HS-5 (cell line): ENCODE results near the gene CEACAM6.

Source experiments
- DNase-seq: peaks from one replicate; pipeline ENCODE4 v3.0.0-alpha.2; 2012; ENCODE audit warnings: low read depth

The CEACAM6 gene

DNA sequence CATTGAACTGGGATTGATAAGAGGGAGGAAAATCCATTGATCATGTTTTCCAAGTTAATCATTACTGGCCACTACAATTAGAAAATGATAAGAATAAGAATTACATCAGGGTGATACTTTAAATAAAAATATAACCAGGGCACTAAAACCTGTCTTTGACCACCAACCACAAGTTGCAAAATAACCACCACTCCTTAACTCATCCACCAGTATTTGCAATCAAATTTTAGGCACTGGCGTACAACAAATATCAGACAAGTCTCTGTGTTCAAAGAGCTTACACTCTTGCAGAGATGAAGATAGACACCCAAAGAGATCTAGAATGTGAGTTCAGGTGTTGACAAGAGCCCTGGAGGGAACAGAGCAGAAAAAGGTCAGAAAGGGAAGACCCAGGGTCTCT, 41.6 kb downstream of the CEACAM6 start:
- DNase-seq = no peak

DNA sequence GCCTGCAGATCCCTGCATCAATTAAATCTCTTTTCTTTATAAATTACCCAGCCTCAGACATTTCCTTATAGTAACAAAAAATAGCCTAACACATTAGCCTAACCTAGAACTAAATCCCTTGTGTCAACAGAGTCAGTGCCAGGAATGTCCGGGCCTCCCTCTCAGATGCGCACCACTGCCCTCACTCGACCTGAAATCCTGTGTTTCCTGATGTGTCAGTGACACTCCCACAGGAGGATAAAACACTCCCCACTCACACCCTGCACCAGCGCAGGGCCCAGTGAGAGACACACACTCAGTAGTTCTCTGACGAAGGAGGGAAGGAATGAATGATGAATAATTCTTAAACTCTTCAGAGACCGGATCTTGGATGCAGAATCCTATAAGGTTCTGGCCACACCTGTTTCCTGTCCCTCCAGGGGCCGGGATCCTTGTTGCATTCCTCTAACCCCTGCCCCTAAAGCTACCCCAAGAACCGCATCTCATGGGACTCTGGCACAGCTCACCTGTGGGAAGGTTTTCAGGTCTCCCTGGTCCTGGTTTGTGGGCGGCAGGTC, 44.2 kb downstream of the CEACAM6 start:
- no peak for DNase-seq

DNA sequence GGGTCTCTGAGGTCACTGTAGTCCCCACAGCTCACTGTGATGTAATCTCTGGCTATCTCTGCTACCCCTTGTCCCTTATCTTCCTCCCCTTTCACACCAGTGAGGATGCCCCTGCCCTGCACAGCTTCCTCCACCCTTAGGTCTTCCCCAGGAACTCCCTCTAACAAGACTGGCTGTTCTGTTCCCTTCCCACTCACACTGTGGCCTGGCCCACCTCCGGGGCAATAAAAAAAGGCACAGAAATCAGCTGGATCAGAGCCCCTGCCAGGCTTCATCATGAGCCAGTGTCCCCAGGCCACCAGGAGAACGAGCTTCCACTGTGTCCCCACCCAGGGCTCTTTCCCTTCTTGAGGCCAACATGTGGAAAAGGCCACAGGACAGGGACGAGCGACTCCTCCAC, 45.7 kb downstream of the CEACAM6 start:
- no peak for DNase-seq

DNA sequence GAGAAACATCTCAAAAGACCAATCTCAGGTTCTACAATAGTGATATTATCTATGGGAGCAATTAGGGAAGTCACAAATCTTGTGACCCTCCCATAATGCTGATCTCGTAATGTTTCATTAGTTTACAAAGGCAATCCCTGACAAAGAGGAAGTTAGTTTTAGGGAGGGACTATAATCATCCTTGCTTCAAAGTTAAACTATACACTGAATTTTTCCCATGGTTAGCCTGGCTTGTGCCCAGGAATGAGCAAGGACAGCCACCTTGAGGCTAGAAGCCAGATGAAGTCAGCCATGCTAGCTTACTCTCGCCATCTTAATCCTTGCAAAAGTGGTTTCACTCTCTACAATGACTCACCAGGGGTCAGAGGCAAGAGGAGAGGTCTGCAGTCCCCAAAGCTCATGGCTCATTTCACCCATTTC, 46.5 kb downstream of the CEACAM6 start:
- DNase-seq = no peak

DNA sequence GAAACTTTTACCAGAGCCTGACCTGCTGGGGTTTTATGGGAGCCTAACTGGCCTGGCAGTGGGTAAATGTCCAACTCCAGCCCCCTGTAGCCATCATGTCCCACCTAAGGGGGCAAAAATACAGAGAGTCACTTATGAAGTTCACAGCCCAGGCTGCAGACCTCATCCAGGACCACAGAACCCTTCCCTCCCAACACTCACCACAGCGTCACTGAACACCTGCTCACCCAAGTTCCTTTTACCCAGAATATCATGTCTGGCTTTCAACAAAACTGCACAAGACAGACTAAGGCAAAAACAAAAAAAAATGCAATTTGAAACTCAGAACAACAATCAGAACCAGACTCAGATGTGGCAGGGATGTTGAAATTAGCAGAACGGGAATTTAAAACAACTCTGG, 47.4 kb downstream of the CEACAM6 start:
- no peak for DNase-seq

DNA sequence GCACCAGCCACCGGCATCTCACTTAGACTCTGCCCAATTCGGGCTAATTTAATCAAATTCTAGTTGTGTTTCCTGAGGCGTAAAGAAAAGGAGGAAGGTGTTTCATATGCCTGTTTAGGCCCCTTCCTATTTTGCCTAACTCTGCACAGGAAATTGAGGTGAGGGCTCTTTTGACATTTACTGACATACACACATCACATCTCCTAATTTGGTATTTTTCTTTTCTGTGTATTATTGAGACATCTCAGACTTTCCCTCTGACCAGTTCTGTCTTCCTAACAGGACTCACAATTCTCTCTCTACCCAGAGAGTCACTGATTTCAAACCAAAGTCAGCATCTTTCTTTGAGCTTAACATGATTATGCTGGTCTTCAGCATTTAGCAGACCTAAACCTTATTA, 49.0 kb downstream of the CEACAM6 start:
- no peak for DNase-seq

DNA sequence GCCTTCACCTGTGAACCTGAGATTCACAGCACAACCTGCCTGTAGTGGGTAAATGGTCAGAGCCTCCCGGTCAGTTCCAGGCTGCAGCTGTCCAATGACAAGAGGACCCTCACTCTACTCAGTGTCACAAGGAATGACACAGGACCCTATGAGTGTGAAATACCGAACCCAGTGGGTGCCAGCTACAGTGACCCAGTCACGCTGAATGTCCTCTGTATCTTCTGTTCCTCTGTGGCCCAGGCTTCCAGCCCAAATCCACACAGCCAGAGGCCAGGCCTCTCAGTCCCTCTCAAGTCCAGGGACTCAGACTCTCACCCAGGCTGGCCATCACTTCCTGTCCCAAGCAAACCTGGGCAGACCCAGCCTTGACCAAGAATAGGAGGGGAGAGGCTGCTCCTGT, 51.8 kb downstream of the CEACAM6 start:
- DNase-seq = no peak

DNA sequence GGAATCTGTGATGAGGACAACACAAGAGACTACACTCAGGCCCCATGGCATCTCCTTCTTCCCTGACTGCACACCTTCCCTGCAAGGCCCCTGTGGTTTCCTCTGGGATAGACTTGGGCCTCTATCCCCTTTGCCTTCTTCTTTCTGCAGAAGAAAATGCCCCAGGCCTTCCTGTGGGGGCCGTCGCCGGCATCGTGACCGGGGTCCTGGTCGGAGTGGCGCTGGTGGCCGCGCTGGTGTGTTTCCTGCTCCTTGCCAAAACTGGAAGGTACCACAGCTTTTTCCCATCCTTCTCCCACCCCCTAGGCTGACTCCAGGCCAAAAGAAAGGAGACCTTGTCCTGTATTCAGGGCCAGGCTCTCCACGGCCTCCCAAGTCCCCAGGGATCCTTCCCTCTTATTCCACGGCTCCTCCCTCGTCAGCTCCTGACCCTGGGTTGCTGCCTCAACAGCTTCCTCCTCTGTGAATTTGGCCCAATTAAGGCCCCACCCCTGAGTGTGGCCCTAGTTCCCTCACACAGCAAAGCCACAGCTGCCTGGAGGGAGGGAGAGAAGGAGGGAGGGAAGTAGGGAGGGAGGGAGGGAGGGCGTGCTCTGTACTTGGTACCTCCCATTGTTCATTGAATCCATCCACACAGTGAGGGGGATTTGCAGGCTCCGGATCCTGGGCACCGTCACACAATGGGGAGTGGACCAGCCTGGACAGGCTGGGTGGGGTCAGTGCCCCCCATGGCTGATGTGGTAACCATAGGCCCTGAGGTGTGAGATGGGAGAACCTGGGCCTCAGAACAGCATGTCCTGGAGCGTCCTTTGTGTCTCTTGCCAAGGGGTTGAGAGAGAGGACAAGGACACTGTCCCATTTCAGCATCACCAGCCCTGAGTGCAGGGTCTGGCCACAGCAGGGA, 53.6 kb downstream of the CEACAM6 start:
- no peak for DNase-seq

DNA sequence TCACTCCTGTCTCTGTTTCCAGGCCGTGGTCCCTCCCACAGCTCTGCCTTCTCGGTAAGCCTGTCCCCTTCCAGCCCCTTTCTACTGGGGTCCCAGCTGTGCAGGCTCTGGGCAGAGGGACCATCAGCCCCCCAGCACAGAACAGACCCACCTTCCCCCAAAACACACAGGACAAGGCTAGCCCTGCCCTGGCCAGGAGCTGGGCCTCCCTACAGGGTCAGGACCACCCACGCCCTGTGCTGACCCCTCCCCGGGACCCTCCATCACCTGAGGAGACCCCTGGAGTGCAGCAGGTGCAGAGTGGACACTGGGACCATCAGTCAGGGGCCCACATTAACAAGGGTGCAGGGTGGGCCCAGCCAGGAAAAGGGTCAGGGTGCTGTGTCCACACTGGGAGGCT, 55.0 kb downstream of the CEACAM6 start:
- DNase-seq = no peak

DNA sequence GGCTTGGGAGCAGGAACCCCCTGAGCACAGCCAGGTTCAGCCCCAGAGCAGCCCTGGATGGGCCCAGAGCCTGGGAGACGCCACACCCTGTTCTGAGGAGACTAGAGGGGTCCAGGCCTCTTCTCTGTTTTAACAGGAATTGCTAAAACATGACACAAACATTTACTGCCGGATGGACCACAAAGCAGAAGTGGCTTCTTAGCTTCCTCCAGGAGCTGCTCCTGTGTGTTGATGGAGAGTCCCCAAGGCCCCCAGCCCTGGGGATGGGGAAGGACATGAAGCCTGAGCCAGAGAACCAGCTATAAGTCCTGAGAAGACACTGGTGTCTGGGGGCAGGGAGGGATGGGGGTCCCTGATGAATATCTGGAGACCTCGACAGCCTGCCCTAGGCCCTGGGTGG, 55.7 kb downstream of the CEACAM6 start:
- DNase-seq = no peak

DNA sequence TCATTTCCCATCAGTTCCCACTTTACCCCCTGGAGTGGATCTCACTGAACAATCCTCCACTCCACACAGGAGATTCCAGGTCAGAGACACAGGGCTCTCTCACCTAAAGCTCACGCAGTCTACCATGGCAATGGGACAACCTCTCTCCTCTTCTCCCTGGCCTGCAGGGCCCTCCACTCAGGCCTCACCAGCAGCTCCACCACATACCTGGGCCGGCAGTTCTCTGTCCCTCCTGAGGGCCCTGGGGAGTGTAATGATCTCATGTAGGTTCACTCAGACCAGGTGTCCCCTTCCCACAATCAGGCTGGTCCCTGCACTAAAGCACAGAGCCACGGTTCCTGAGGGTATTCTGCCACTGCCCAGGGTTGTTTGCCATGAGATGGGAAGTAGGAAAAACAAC, 56.7 kb downstream of the CEACAM6 start:
- DNase-seq = no peak

DNA sequence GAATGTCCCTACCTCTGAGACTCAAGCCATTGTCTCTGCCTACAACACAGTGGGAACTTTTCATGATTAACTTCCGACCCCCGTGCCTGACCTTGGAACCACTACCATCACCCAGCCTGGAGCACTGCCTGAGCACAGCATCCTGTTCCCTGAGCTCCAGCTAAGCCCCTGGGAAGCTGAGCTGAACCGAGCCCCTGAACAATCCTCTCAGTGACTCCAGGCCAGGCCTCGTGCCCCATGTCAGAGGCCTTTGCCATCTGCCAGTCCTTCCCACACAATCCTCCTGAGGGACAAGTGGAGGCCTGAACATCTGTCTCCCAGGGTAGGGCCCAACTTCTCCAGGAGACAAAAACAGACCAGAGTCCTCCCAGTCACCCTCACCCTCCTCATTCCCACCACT, 58.6 kb downstream of the CEACAM6 start:
- DNase-seq = no peak

DNA sequence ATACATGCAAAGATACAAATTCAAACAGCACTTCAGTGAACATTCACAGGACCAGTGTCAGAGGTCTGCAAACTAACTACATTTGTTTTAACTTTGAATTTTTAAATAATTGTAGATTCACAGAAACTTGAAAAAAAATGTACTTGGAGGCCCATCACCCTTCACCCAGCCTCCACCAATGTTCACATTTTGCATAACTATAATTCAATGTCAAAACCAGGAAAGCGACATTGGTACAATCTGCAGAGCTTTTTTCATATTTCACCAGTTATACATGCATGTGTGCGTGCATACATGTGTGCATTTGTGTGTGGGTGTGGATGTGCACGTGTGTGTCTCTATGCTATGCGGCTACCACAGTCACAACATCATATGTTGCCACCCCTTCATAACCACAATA, 60.0 kb downstream of the CEACAM6 start:
- DNase-seq = no peak

DNA sequence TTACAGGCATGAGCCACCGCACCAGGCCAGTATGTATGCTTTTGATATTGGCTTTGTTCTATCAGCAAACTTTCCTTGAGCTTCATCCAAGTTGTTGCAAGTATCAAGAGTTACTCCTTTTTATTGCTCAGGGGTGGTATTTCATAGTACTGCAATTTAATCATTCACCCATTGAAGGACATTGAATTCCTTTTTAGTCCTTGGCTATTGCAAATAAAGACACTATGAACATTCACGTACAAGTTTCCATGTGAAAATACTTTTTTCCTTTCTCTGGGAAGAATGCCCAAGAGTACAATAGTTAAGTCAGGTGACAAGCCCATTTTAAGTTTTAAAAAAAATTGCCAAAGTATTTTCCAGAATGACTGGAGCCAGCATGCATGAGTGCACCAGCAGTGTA, 61.4 kb downstream of the CEACAM6 start:
- DNase-seq = no peak

DNA sequence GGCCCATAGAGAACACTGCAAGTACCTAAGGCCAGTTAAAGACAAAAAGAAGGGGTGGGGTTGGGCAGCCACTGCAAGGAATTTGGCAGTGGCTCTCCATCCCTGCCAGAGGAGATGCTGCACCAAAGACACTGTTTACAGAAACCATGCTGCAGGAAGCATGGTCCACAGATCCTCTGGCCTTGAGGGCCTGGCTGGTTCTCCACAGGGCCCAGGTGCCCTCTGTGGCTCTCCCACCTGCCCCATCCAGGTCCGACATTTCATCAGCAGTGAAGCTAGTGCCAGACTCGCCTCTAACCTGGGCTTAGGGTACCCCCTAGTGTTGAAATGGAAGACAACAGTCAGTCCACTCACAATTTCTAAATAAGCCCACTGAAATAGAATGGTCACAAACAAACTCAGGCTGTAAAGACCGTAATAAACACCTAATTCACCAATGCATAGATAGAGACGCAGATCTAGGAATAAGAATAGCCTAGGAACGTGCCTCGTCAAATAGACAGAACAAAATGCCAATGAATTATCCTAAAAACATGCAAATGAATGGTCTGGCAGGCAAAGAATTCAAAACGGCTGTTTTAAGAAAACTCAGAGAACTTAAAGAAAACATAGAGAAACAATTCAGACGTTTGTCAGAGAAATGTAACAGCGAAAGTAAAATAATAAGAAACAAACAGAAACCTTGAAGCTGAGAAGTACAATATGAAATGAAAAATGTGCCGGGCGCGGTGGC, 65.8 kb downstream of the CEACAM6 start:
- DNase-seq = no peak
